HG02623 (cell line): ENCODE data around the gene BTLA.
"Not testable (repeated sequence)": the region's sequence is repeated elsewhere in the genome, so short reads cannot be mapped to it uniquely, and the experiment has no call there.

Experiments
- ATAC-seq: cut with Tn5 transposase; IDR thresholded peaks from one replicate; pipeline ENCODE4 v1.9.1; 2021; ENCODE audit warnings: moderate library complexity; ENCODE audit not compliant: unreplicated experiment

The BTLA gene

GRCh38 chr3:112456147-112456546, 43.1 kb downstream of the BTLA start:
- no peak for ATAC-seq

DNA sequence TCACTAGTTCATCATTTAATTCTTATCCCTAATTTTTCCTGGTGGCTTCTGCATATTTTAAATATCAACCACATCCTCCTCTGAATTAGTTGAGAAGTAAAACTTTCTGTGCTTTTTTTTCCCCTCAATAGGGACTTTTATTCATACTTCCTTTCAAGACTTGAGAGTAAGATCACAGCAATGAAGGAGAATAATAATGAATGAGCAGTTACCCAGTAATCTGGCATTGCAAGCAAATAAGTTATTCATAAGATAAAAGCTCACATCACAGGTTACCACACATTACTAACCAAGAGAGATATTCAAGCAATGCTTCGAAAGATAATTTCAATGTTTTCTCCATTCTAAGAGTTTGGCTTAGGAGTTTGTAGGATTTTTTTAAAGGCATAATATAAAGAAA, 50.3 kb downstream of the BTLA start:
- ATAC-seq = no peak

GRCh38 chr3:112446343-112446742, 52.9 kb downstream of the BTLA start:
- no peak for ATAC-seq

DNA sequence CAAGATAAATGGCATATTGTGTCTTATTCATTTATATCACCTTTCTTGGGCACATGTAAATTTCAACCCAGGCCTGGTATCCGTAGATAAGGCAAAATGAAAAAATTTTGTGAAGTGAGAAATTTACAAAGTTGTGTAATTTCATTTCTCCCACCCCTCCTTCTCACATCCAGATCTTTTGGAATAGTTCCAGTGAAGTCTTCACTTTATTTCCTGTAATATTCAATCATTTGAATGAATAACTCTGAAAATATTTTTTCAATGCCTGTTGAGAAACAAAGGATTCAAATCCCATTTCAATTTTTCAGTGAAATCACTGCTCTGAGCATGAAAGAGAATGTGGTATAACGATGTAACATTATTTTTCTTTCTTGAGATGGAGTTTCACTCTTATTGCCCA, 53.4 kb downstream of the BTLA start:
- ATAC-seq = no peak

DNA sequence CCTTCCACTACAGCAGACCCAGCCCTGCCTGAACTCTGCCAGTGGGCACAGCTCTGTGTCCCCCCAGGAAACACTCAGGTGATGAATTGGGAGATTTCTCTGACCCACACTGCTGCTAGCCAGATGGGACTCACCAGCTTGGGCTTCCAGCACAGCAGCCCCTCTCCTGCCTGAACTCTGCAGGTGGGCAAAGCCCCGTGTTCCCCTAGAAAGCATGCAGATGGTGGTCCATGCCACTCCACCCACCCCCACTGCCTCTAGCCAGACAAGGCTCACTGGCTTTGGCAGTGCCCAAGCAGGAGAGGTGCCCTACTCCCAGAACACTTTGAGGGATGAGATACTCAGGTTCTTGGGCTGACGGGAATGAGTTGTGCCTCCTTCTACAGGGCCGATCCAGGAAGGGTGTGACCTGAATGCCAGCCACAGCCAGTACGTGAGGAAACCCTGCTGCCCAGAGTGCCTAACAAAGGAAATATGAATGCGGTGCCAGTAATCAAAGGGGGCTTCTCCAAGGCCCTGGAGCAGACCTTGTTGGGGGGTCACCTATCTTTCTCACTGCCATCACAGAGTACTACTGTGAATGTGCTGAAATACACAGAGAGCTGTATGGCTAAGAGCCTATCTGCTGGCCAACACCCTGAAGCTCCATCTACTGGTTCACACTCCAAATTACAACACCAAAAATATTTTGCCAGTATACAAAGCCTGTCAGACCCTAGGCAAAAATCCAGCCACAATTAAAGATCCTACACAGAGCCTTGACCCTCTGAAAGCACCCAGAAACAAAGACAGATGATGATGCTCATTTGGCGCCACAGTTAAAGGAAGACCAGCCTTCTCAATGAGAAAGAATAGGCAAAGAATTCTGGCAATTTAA, 61.9 kb downstream of the BTLA start:
- peak; percentile 47 for ATAC-seq

GRCh38 chr3:112429960-112430359, 69.3 kb downstream of the BTLA start:
- ATAC-seq = no peak

GRCh38 chr3:112427123-112427522, 72.1 kb downstream of the BTLA start:
- ATAC-seq = no peak

GRCh38 chr3:112425858-112426750, 73.2 kb downstream of the BTLA start:
- ATAC-seq = no peak

GRCh38 chr3:112425382-112425781, 73.9 kb downstream of the BTLA start:
- no peak for ATAC-seq

- no peak for ATAC-seq
Observed at GRCh38 chr3:112424394-112424793, 74.9 kb downstream of the BTLA start.

GRCh38 chr3:112422921-112423320, 76.4 kb downstream of the BTLA start:
- not testable (repeated sequence) for ATAC-seq

DNA sequence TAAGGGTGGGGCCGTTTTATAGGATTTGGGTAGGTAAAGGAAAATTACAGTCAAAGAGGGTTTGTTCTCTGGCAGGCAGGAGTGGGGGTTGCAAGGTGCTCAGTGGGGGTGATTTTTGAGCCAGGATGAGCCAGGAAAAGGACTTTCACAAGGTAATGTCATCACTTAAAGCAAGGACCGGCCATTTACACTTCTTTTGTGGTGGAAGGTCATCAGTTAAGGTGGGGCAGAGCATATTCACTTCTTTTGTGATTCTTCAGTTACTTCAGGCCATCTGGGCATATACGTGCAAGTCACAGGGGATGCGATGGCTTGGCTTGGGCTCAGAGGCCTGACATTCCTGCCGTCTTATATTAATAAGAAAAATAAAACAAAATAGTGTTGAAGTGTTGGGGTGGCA, 80.7 kb downstream of the BTLA start:
- not testable (repeated sequence) for ATAC-seq

DNA sequence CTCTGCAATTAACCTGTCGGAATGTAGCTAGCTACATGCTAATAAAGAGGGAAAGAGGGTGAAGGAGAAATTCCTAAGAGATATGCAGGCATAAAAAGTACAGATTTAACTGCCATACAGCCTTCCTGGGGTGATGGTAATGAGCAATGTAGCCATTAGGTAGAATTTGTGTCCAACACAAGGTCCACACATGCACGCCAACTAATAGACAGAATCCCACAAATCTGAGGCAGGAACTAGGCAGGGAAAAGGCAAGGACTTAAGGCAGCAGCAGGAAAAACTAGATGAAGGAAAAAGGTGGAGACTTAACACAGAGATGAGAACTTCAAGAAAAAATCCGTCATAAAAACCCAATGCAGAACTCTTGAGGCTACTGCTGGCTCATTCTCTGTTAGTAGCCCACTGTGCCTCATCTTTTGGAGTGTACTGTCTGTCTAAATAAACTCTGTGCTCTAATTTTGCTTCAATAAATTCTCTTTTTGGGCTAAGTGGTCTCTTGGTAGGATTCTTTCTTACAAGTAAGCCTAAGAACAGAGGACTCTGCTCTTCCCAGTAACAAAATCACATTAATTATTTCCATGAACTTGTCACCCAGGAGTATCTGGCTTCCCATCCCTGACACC, 81.5 kb downstream of the BTLA start:
- ATAC-seq = no peak

DNA sequence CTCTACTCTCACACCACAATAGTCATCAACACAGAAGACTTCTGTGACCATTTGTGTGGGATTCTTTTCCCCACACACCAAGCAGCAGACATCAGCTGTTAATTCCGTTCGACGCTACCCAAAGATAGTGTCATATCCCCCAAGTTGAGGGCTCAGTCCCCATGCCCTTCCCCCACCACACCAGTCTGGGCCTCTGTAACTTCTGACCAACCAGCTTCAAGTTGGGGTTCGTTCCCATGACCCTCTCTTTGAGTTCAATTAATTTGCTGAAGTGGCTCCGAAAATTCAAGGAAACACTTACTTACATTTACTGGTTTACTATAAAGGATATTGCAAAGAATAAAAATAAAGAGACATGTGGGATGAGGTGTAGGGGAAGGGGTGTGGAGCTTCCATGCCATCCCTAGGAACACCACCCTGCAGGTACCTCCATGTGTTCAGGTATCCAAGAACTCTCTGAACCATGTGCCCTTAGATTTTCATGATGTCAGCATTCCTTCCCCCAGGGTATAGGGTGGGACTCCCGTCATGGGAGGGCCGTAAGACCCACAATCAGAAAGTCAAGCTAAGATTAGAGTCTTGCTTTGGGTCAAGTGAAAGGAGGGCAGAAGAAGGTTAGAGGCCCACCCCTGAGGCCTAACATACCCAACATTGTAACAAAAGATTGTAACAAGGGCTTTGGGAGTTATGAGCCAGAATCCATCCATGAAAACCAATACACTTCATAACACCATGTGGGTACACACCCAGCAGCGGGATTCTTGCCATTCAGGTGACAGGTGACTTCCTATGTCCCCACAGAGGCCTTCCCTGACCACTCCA, 82.7 kb downstream of the BTLA start:
- no peak for ATAC-seq

DNA sequence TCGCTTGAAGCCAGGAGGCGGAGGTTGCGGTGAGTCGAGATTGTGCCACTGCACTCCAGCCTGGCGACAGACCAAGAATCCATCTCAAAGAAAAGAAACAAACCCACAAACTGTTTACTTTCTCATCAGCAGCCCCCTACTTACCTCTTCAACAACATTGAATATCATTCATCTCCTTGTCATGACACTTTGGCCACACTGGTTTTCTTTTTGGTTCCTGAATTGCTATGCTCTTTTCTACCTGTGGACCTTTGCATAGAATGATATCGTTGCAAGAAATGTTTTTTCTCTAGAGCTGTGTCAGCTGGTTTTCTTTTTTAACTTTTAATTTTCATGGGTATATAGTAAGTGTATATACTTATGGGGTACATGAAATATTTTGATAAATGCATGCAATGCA, 83.9 kb downstream of the BTLA start:
- no peak for ATAC-seq
